Heart left ventricle (tissue), 13 donors: ENCODE results near the gene IGSF8.

Source experiments
- POLR2A ChIP-seq, 2 donors: fragments of 450-650 bp; IDR thresholded peaks; one replicate each; pipeline ENCODE4 v1.6.1; 2017; ENCODE audit warnings: antibody characterized with exemption in 2 of 2, mild to moderate bottlenecking in 2 of 2, moderate library complexity in 2 of 2
- TF ChIP-seq, protein P1 (sequence below), 12 donors: fragments of 200-600 bp; sonication (generic) in 4 of 12; IDR thresholded peaks; one replicate each; pipeline versions ENCODE4 v1.5.0 to v1.8.0; 2018 to 2022; ENCODE audit warnings: antibody characterized with exemption in 12 of 12, mild to moderate bottlenecking in 5 of 12
- donor health status: ischemic (EF 13 %, LVEDD 7.1; RV severe dilation, severe dysfunction).
- donor health status: DM: no; HTN: yes; CAD: no.
- donor health status: DM: no; HTN: no; CAD: no.
- donor health status: ischemic (EF 25% LVEDD 6.9; RV normal size, moderate dysfunction).
- donor health status: ischemic (EF 25% LVEDD 5.7; RV mildly dilated, moderate dysfunction).
- donor health status: ischemic (EF 35%, LVEDD 5.7; RV mildly dilated, moderate dysfunction).
- donor health status: nonischemic (EF 11% LVEDD 7.7; RV severe dilation, severe dysfunction).
- donor health status: DM: yes; HTN: yes; CAD: no.
- donor health status: PGD.
- donor health status: ischemic (EF 29% LVEDD 5.4; RV normal size, mild dysfunction).
- donor health status: nonischemic (EF 23%, LVEDD 6.1; RV moderate dilation, normal function).

DNA sequence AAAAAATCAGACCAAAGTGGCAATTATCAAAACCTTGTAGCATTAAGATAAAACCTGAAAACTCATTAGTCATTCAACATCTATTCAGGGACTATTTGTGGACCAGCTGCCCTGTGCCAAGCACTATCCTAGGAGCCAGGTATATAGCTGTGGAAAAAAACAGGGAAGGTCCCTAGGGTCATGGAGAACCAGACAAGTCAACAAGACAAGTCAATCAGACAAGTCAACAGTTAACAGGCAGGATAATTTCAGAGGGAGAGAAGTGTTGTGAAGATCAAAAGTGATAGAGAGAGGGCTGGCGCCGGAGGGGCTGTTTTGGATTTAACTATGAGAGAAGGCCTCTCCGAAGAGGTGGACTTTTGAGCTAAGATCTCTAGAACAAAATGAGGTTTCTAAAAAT is 49.7 kb upstream of the IGSF8 start:
- TF ChIP-seq, protein P1, sequence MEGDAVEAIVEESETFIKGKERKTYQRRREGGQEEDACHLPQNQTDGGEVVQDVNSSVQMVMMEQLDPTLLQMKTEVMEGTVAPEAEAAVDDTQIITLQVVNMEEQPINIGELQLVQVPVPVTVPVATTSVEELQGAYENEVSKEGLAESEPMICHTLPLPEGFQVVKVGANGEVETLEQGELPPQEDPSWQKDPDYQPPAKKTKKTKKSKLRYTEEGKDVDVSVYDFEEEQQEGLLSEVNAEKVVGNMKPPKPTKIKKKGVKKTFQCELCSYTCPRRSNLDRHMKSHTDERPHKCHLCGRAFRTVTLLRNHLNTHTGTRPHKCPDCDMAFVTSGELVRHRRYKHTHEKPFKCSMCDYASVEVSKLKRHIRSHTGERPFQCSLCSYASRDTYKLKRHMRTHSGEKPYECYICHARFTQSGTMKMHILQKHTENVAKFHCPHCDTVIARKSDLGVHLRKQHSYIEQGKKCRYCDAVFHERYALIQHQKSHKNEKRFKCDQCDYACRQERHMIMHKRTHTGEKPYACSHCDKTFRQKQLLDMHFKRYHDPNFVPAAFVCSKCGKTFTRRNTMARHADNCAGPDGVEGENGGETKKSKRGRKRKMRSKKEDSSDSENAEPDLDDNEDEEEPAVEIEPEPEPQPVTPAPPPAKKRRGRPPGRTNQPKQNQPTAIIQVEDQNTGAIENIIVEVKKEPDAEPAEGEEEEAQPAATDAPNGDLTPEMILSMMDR (IDR thresholded peaks at IDR 0.05), result no peak
- no peak for TF ChIP-seq POLR2A (IDR thresholded peaks at IDR 0.05)
